HCT116 (cell line): ENCODE data around the gene ASIP.

Experiments used
- POLR2A ChIP-seq: IDR thresholded peaks from 2 replicates; pipeline ENCODE4 v1.7.0; 2011; ENCODE audit warnings: borderline replicate concordance; ENCODE audit not compliant: insufficient read depth, insufficient read length; ENCODE audit errors: extremely low read depth
- SP1 ChIP-seq: IDR thresholded peaks from 2 replicates; pipeline ENCODE4 v1.6.1; 2012; ENCODE audit warnings: low read depth
- ZFX ChIP-seq: fragments of 450-650 bp; IDR thresholded peaks from 2 replicates; pipeline ENCODE4 v1.6.1; 2017
- TF ChIP-seq, protein P1 (sequence below), 3 experiments: fragments of 200-600 bp in 1 of 3; sonication (generic) in 1 of 3; IDR thresholded peaks in 2 of 3; conservative IDR thresholded peaks in 1 of 3; 2 replicates each; pipeline ENCODE4 v1.5.1; 2012 to 2017; ENCODE audit warnings: low read depth in 2 of 3, low read length in 2 of 3, antibody characterized with exemption in 1 of 3, borderline replicate concordance in 1 of 3, control low read depth in 1 of 3, mild to moderate bottlenecking in 1 of 3, mixed read lengths in 1 of 3, mixed run types in 1 of 3, moderate library complexity in 1 of 3; ENCODE audit not compliant: insufficient read depth in 1 of 3
- TF ChIP-seq, protein P2 (sequence below): IDR thresholded peaks from 2 replicates; pipeline ENCODE4 v1.6.1; 2012

DNA sequence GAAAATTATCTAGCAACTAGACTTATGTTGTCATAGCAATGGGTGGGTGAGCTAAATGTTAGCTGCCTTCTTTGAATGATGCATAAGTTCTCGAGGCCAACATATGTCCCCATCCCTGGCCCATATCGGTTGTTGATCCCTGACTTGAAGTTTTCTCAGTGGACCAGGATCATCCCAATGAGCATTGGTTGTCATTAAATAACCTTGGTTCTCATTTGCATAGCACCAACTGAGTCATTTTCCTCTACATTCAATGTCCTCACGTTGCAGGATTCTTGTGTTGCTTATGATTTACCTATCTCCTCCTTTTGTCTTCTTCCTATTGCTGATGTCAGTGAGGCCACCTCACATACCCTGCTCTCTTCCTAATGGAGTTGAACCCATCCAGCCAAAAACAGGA, 74.0 kb downstream of the ASIP start:
- TF ChIP-seq, protein P1, sequence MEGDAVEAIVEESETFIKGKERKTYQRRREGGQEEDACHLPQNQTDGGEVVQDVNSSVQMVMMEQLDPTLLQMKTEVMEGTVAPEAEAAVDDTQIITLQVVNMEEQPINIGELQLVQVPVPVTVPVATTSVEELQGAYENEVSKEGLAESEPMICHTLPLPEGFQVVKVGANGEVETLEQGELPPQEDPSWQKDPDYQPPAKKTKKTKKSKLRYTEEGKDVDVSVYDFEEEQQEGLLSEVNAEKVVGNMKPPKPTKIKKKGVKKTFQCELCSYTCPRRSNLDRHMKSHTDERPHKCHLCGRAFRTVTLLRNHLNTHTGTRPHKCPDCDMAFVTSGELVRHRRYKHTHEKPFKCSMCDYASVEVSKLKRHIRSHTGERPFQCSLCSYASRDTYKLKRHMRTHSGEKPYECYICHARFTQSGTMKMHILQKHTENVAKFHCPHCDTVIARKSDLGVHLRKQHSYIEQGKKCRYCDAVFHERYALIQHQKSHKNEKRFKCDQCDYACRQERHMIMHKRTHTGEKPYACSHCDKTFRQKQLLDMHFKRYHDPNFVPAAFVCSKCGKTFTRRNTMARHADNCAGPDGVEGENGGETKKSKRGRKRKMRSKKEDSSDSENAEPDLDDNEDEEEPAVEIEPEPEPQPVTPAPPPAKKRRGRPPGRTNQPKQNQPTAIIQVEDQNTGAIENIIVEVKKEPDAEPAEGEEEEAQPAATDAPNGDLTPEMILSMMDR (IDR thresholded peaks at IDR 0.05 in 2 of 3, conservative IDR thresholded peaks at IDR 0.05 in 1 of 3; ENCODE audit: borderline replicate concordance in 1 of 3, insufficient read depth in 1 of 3, low read depth in 2 of 3, low read length in 2 of 3): no peak
- TF ChIP-seq ZFX (no peak), SP1 (no peak), POLR2A (no peak)
- TF ChIP-seq, protein P2, sequence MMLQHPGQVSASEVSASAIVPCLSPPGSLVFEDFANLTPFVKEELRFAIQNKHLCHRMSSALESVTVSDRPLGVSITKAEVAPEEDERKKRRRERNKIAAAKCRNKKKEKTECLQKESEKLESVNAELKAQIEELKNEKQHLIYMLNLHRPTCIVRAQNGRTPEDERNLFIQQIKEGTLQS: no peak
